Measurements from ENCODE around the gene CRKL.

Gene CRKL

DNA sequence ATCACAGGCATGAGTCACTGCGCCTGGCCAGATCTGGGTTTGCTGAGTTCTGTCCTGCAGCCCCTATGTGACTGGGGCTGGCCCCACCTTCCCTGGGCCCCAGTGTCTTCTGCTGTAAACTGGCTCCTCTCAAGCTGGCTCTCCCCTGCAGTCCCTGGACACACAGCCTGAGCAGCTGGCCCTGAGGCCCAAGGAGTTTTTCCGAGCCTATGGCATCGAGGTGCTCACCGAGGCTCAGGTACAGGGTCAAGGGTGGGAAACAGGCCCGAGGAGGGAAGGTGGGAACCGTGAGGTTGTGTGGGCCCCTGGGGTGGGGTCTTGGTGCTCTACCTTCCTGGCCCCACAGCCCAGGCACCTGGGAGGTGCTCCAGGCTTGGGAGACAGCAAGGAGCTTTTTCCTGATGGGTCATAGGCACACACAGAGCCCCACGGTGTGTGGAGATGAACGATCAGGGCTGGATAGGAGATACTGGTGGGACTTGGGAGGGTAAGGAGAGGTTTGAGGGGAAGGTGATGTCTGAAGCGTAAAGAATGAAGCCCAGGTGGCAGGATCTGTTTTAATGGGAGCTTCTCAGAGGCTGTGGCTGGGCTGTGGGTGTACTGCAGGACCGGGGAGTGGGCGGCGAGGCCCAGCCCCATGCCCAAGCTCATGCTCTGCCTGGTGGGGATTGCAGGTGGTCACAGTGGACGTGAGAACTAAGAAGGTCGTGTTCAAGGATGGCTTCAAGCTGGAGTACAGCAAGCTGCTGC, 58.5 kb downstream of the CRKL start:
- Mint-ChIP-seq H3K9me3 (no peaks in the 10 kb centered on the region), H3K36me3 (no peaks in the 10 kb centered on the region), H3K27me3 (no peaks in the 10 kb centered on the region), H3K4me1 (peaks cover 19% of the 10 kb centered on the region), H3K27ac (no peak overlapping the region), H3K4me3 (no peak overlapping the region)

GRCh38 chr22:20976291-20976877, 59.2 kb downstream of the CRKL start:
- H3K27ac Mint-ChIP-seq, result no peak overlapping the region
- H3K4me3 Mint-ChIP-seq, result no peak overlapping the region

DNA sequence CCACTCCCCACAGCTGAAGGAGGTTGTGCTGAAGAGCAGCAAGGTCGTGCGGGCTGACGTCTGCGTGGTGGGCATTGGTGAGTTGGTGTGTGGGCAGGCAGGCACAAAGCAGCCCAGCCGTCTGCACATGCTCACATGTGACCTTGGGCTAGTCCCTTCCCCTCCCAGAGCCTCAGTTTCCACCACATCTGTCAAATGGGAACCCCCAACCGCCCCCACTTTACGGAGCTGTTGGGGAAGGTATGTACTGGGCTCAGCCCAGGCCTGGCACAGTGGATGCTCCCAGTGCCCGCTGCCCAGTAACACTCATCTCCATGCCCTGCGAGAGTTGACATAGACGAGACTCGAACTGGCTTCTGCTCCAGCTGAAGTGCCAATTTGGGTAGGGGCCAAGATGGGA, 59.8 kb downstream of the CRKL start:
- no peak overlapping the region for H3K4me3 Mint-ChIP-seq
- H3K27me3 Mint-ChIP-seq, result no peaks in the 10 kb centered on the region
- H3K27ac Mint-ChIP-seq, result no peak overlapping the region
- no peaks in the 10 kb centered on the region for H3K36me3 Mint-ChIP-seq
- H3K4me1 Mint-ChIP-seq, result peaks cover 24% of the 10 kb centered on the region
- H3K9me3 Mint-ChIP-seq, result no peaks in the 10 kb centered on the region

More at GRCh38 chr22:20976291-20976877, 59.2 kb downstream of the CRKL start:
- H3K36me3 Mint-ChIP-seq, result no peaks in the 10 kb centered on the region
- H3K9me3 Mint-ChIP-seq, result no peaks in the 10 kb centered on the region
- H3K4me1 Mint-ChIP-seq, result peaks cover 24% of the 10 kb centered on the region
- no peaks in the 10 kb centered on the region for H3K27me3 Mint-ChIP-seq

GRCh38 chr22:20977516-20978170, 60.4 kb downstream of the CRKL start:
- Mint-ChIP-seq H3K27me3 (no peaks in the 10 kb centered on the region), H3K27ac (no peak overlapping the region), H3K9me3 (no peaks in the 10 kb centered on the region), H3K36me3 (no peaks in the 10 kb centered on the region), H3K4me3 (no peak overlapping the region), H3K4me1 (peaks cover 27% of the 10 kb centered on the region)

- H3K4me1 Mint-ChIP-seq, result peaks cover 35% of the 10 kb centered on the region
- no peaks in the 10 kb centered on the region for H3K36me3 Mint-ChIP-seq
- no peak overlapping the region for H3K4me3 Mint-ChIP-seq
- H3K27me3 Mint-ChIP-seq, result no peaks in the 10 kb centered on the region
- H3K9me3 Mint-ChIP-seq, result no peaks in the 10 kb centered on the region
- H3K27ac Mint-ChIP-seq, result no peak overlapping the region
Observed at GRCh38 chr22:20978419-20978818, 61.2 kb downstream of the CRKL start.

DNA sequence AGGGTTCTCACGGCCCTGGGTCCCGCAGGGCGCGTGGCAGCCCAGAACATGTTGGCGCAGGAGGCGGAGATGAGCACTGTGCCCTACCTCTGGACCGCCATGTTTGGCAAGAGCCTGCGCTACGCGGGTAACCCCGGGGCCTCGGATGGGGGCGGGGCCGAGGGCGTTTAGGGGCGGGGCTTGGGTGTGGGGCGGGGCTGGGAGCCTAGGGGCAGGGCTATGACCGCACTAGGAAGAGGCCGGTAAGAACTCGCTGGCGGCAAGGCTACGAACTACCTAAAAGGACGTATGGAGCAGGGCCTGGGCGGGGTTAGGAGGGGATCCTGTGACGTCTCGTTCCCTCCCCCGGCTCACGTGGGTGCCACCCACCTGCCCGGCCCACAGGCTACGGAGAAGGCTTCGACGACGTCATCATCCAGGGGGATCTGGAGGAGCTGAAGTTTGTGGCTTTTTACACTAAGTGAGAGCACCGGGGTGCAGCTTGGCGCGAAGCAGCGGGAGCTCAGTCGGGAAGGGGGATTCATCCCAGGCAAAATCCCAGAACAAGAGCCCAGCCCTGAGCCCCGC, 62.1 kb downstream of the CRKL start:
- no peaks in the 10 kb centered on the region for H3K9me3 Mint-ChIP-seq
- H3K4me3 Mint-ChIP-seq, result peak overlapping the region; percentile 83
- H3K4me1 Mint-ChIP-seq, result peaks cover 43% of the 10 kb centered on the region
- H3K36me3 Mint-ChIP-seq, result no peaks in the 10 kb centered on the region
- H3K27ac Mint-ChIP-seq, result peak overlapping the region; percentile 59
- H3K27me3 Mint-ChIP-seq, result no peaks in the 10 kb centered on the region

- H3K4me1 Mint-ChIP-seq, result peaks cover 43% of the 10 kb centered on the region
- no peak overlapping the region for H3K27ac Mint-ChIP-seq
- peak overlapping the region; percentile 8 for H3K4me3 Mint-ChIP-seq
- no peaks in the 10 kb centered on the region for H3K9me3 Mint-ChIP-seq
- H3K27me3 Mint-ChIP-seq, result no peaks in the 10 kb centered on the region
- H3K36me3 Mint-ChIP-seq, result no peaks in the 10 kb centered on the region
Observed at GRCh38 chr22:20979940-20980453, 62.8 kb downstream of the CRKL start.

- Mint-ChIP-seq H3K36me3 (no peaks in the 10 kb centered on the region), H3K27me3 (no peaks in the 10 kb centered on the region), H3K4me1 (peaks cover 43% of the 10 kb centered on the region), H3K27ac (peak overlapping the region; percentile 95), H3K9me3 (no peaks in the 10 kb centered on the region), H3K4me3 (peak overlapping the region; percentile 98)
Observed at GRCh38 chr22:20980523-20980922, 63.3 kb downstream of the CRKL start.

GRCh38 chr22:20980938-20981722, 63.9 kb downstream of the CRKL start:
- peaks cover 43% of the 10 kb centered on the region for H3K4me1 Mint-ChIP-seq
- no peaks in the 10 kb centered on the region for H3K9me3 Mint-ChIP-seq
- no peaks in the 10 kb centered on the region for H3K27me3 Mint-ChIP-seq
- peak overlapping the region; percentile 95 for H3K27ac Mint-ChIP-seq
- peak overlapping the region; percentile 98 for H3K4me3 Mint-ChIP-seq
- H3K36me3 Mint-ChIP-seq, result no peaks in the 10 kb centered on the region

GRCh38 chr22:20981787-20982562, 64.8 kb downstream of the CRKL start, which contains the start of gene LZTR1:
Gene LZTR1, plus strand, starts transcription at chr22:20982297. Its CDS starts 75 bp downstream, at chr22:20982372.
- no peaks in the 10 kb centered on the region for H3K9me3 Mint-ChIP-seq
- H3K27ac Mint-ChIP-seq, result peak within 1 kb of the TSS; percentile 95
- H3K27me3 Mint-ChIP-seq, result no peaks in the 10 kb centered on the region
- H3K4me3 Mint-ChIP-seq, result peak within 1 kb of the TSS; percentile 98
- peaks cover 3% of the 10 kb centered on the region for H3K36me3 Mint-ChIP-seq
- H3K4me1 Mint-ChIP-seq, result peaks cover 43% of the 10 kb centered on the region

DNA sequence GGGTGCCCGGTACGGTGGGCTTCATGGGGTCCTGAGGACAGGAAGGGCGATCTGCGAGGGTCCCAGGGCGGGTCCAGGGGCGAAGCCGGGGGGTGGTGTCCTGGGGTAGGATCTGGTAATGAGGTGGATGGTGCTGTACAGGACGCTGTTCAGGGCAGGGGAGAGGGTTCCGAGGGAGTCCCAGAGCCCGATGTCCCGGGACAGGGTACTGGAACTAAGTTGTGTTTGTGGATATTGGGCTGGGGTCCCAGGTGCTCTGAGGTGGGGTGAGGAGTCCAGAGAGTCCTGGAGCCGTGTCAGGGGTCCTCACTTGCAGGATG, 65.3 kb downstream of the CRKL start:
- Mint-ChIP-seq H3K4me1 (peaks cover 43% of the 10 kb centered on the region), H3K9me3 (no peaks in the 10 kb centered on the region), H3K27me3 (no peaks in the 10 kb centered on the region), H3K36me3 (peaks cover 3% of the 10 kb centered on the region), H3K4me3 (peak overlapping the region; percentile 98), H3K27ac (peak overlapping the region; percentile 95)

DNA sequence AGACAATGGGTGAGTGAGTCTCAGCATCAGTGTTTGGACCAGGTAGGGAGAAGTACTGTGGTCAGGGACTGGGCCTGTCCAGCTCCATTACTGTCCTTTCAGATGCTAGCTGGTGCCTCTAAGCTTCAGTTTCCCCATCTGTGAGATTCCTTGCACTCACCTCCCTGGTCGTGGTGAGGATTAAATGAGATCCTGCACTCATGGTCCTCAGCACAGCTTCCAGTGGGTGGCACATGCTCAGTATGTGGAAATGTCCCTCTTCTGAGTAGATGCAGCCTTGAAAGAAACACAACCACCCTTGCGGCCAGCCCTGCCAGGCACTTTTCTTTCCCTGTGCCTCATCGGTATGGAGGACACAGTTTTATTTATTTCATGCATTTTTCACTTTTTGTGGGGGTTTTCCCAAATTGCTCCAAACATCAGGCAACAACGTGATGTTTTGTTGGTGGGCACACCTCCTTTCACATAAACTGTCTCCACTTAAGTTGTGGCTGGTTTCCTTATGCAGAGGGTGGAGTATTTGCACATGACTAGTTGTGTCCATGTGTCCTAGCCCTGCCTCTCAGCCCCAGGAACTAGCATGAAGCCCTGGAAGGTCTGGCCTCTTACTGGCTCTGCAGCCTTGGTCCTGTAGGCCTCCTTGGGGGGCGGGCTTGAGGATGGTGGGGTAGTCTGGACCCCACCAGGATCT, 66.0 kb downstream of the CRKL start:
- H3K4me3 Mint-ChIP-seq, result peak overlapping the region; percentile 98
- no peaks in the 10 kb centered on the region for H3K9me3 Mint-ChIP-seq
- peaks cover 3% of the 10 kb centered on the region for H3K36me3 Mint-ChIP-seq
- H3K27ac Mint-ChIP-seq, result peak overlapping the region; percentile 95
- no peaks in the 10 kb centered on the region for H3K27me3 Mint-ChIP-seq
- H3K4me1 Mint-ChIP-seq, result peaks cover 43% of the 10 kb centered on the region

DNA sequence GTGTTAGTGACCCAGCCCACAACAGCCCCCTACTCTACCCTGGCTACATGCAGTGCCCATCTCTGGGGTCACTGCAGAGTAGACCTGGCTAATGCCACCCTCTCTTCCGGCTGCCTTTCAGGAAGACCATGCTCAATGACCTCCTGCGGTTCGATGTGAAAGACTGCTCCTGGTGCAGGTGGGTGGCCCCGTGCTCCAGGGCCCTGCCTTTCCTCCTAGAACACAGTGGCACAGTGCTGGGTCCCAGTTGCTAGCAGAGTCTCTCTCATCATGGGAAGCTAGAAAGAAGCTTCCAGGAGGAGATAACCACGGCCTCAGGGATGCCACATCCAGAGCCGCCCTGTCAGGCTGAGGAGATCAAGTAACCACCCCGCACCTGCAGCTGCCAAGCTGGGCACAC, 68.5 kb downstream of the CRKL start:
- Mint-ChIP-seq H3K4me3 (no peak overlapping the region), H3K4me1 (peaks cover 28% of the 10 kb centered on the region), H3K27ac (no peak overlapping the region), H3K9me3 (no peaks in the 10 kb centered on the region), H3K36me3 (peaks cover 3% of the 10 kb centered on the region), H3K27me3 (no peaks in the 10 kb centered on the region)

DNA sequence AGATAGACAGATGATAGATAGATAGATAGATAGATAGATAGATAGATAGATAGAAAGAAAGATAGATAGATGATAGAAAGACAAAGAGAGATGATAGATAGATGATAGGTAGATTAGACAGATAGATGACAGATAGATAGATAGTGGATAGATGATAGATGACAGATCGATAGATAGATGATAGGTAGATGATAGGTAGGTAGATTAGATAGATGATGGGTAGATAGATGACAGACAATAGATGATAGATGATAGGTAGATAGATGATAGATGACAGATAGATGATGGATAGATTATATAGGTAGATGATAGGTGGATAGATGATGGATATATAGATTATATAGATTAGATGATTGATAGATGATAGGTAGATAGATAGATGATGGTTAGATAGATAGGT, 69.2 kb downstream of the CRKL start:
- peaks cover 23% of the 10 kb centered on the region for H3K4me1 Mint-ChIP-seq
- no peaks in the 10 kb centered on the region for H3K27me3 Mint-ChIP-seq
- H3K4me3 Mint-ChIP-seq, result no peak overlapping the region
- no peaks in the 10 kb centered on the region for H3K9me3 Mint-ChIP-seq
- peaks cover 3% of the 10 kb centered on the region for H3K36me3 Mint-ChIP-seq
- no peak overlapping the region for H3K27ac Mint-ChIP-seq
